ENCODE data around the gene TIAL1.
A peak's percentile ranks its signal among the peaks of the same experiment; 100 is the strongest.
"Not testable (repeated sequence)": the region's sequence is repeated elsewhere in the genome, so short reads cannot be mapped to it uniquely, and the experiment has no call there.

Gene TIAL1

GRCh38 chr10:119596537-119597404 is at the start of gene TIAL1:
Gene TIAL1, minus strand, starts transcription at chr10:119596964. Its CDS starts 499 bp downstream, at chr10:119596465.
- DNase-seq, result peak; percentile 90

GRCh38 chr10:119644994-119645393 is 48.2 kb upstream of the TIAL1 start:
- DNase-seq, result no peak

GRCh38 chr10:119644205-119644814 is 47.5 kb upstream of the TIAL1 start:
- DNase-seq, result no peak

GRCh38 chr10:119643306-119644204 is 46.8 kb upstream of the TIAL1 start:
- no peak for DNase-seq

- DNase-seq, result no peak
These were observed 45.9 kb upstream of the TIAL1 start for GRCh38 chr10:119642556-119643111.

GRCh38 chr10:119640875-119641526 is 44.2 kb upstream of the TIAL1 start:
- DNase-seq, result no peak

- no peak for DNase-seq
These were observed 43.6 kb upstream of the TIAL1 start for GRCh38 chr10:119640384-119640783.

- no peak for DNase-seq
These were observed 42.2 kb upstream of the TIAL1 start for GRCh38 chr10:119638982-119639381.

GRCh38 chr10:119637631-119638030 is 40.9 kb upstream of the TIAL1 start:
- no peak for DNase-seq

- no peak for DNase-seq
These were observed 37.4 kb upstream of the TIAL1 start for GRCh38 chr10:119634219-119634544.

- DNase-seq, result no peak
These were observed 36.9 kb upstream of the TIAL1 start for GRCh38 chr10:119633538-119634218.

GRCh38 chr10:119630300-119630699 is 33.5 kb upstream of the TIAL1 start:
- no peak for DNase-seq

GRCh38 chr10:119625570-119626280 is 29.0 kb upstream of the TIAL1 start:
- no peak for DNase-seq

GRCh38 chr10:119621078-119621384 is 24.3 kb upstream of the TIAL1 start:
- no peak for DNase-seq

GRCh38 chr10:119620241-119621077 is 23.7 kb upstream of the TIAL1 start:
- DNase-seq, result no peak

- not testable (repeated sequence) for DNase-seq
These were observed 23.0 kb upstream of the TIAL1 start for GRCh38 chr10:119619811-119620210.

GRCh38 chr10:119619215-119619614 is 22.5 kb upstream of the TIAL1 start:
- no peak for DNase-seq

GRCh38 chr10:119616882-119617570 is 20.3 kb upstream of the TIAL1 start:
- no peak for DNase-seq

GRCh38 chr10:119614686-119615085 is 17.9 kb upstream of the TIAL1 start:
- no peak for DNase-seq

GRCh38 chr10:119613741-119614140 is 17.0 kb upstream of the TIAL1 start:
- DNase-seq, result no peak

All from activated T-cell treated with anti-CD3 and anti-CD28 coated beads, Interleukin-2, amount 50 U/mL, for 1 hour (primary cell).